ENCODE data around the gene PRSS2. TPM values are rescaled to one million over a fixed set of nuclear protein-coding genes. Genes with fewer than 3 reads are reported as not detected.

PRSS2 gene
- total and polyA plus RNA-seq, 4 donors, result 9.3 to 24.4 (median 15.5) TPM

DNA sequence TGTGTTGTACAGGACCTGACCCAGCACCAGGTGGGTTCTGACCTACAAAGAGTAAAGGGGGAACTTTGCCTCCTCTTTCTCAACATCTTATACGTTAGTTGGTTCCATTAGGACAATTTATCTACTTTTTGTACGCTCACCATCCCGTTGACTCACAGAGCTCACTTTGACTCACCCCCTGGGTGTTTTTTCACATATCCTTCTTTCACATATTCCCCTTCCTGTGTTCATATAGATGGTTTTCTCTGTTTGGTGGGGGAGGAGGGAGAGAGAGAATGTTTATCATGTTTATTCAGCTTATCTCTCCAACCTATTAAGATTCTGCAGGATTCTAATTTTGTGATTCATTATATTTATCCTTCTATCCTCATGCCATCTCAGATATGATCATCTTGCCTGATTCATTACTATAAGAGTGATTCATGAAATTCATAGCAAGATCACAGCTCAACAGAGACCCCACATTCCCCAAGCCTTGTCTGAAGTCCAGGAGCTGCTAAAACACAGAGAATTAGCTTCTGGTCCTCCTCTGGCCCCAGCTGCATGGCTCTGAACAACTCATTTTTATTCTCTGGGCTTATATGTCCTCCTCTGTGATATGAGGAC is 37.2 kb downstream of the PRSS2 start:
- ATAC-seq (ENCODE audit: low FRiP score) (no peak), DNase-seq (no peak)
- Histone ChIP-seq H3K36me3 (ENCODE audit: control insufficient read depth in 1 of 2, insufficient read depth in 2 of 2, low read length in 1 of 2) (no peaks in the 10 kb centered on the region), H3K9me3 (ENCODE audit: control insufficient read depth, low read length) (no peaks in the 10 kb centered on the region), H3K27ac (ENCODE audit: low read depth in 1 of 2, low read length in 2 of 2) (no peak overlapping the region), H3K4me3 (ENCODE audit: low read length in 2 of 2) (no peak overlapping the region), H3K27me3 (ENCODE audit: control insufficient read depth in 1 of 2, insufficient read depth in 2 of 2, low read length in 1 of 2) (no peaks in the 10 kb centered on the region), H3K4me1 (ENCODE audit: control insufficient read depth in 1 of 2, insufficient read depth in 2 of 2, low read length in 2 of 2) (no peaks in the 10 kb centered on the region)
- 62 to 64% methylated on average over 3 of the region's 3 CpGs for WGBS, 2 donors
- intact Hi-C loops (cut with DNase I), result no loop called here

DNA sequence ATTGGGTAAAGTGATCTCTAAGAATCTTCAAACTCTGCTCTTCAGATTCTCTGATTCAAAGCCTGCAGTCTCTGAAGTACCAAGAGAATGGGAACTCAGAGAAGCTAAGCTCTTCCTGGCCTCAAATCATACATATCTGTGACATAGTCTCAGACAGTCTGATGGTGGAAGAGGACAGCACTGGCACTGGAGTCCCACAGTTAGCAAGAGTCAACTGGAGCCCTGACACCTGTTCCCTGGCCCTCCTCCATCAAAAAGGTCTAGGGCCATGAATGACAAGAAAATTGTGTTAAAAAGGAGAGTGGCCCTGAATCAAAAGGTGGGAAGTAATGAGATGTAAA is 37.7 kb downstream of the PRSS2 start:
- H3K4me3 ChIP-seq (ENCODE audit: low read length in 2 of 2), result no peak overlapping the region
- H3K4me1 ChIP-seq (ENCODE audit: control insufficient read depth in 1 of 2, insufficient read depth in 2 of 2, low read length in 2 of 2), result no peaks in the 10 kb centered on the region
- H3K9me3 ChIP-seq (ENCODE audit: control insufficient read depth, low read length), result no peaks in the 10 kb centered on the region
- no peaks in the 10 kb centered on the region for H3K27me3 ChIP-seq (ENCODE audit: control insufficient read depth in 1 of 2, insufficient read depth in 2 of 2, low read length in 1 of 2)
- no peak overlapping the region for H3K27ac ChIP-seq (ENCODE audit: low read depth in 1 of 2, low read length in 2 of 2)
- no peak for ATAC-seq (ENCODE audit: low FRiP score)
- intact Hi-C loops (cut with DNase I), result no loop called here
- no peak for DNase-seq
- H3K36me3 ChIP-seq (ENCODE audit: control insufficient read depth in 1 of 2, insufficient read depth in 2 of 2, low read length in 1 of 2), result no peaks in the 10 kb centered on the region

DNA sequence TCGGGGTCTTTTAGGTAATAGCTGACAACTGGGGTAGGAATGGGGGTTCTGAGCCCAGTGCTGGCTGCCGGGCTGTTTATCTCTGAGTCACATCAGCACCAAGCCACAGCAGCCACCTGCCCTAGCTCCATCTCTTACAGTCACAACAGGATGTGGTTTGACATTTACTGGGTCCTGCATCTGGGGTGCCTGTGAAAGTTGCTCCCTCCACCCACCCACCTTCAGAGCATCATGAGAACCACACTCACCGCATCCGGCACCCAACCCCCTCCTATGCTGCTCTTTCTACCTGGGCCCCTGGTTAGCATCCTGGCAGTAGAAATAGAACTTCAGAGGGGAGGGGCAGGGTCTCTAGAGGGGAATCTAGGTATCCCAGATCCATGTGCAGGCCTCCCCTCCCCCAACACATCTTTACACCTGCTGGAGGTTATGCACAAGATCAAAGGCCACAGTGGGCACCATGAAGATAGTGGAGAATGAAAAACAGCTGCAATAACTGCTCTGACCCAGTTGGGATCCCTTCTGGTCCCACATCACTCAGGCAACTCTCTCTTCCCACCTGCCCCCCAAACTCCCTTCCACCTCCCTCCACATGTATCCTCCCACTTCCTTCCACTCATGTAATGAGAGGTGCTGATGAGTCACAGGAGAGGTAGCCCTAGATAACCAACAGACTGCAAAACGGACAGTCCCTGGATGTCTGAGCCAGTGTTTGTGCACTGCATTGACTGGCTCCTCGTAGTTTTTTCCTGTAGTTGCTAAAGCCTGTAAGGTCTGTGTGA is 38.2 kb downstream of the PRSS2 start:
- H3K9me3 ChIP-seq (ENCODE audit: control insufficient read depth, low read length), result no peaks in the 10 kb centered on the region
- H3K27me3 ChIP-seq (ENCODE audit: control insufficient read depth in 1 of 2, insufficient read depth in 2 of 2, low read length in 1 of 2), result no peaks in the 10 kb centered on the region
- no peak overlapping the region for H3K27ac ChIP-seq (ENCODE audit: low read depth in 1 of 2, low read length in 2 of 2)
- 71% methylated on average over 6 of the region's 6 CpGs for WGBS, 2 donors
- no peaks in the 10 kb centered on the region for H3K36me3 ChIP-seq (ENCODE audit: control insufficient read depth in 1 of 2, insufficient read depth in 2 of 2, low read length in 1 of 2)
- intact Hi-C loops (cut with DNase I), result no loop called here
- peak in 1 of 2 donors; percentile 65 for DNase-seq
- H3K4me1 ChIP-seq (ENCODE audit: control insufficient read depth in 1 of 2, insufficient read depth in 2 of 2, low read length in 2 of 2), result no peaks in the 10 kb centered on the region
- no peak overlapping the region for H3K4me3 ChIP-seq (ENCODE audit: low read length in 2 of 2)
- ATAC-seq (ENCODE audit: low FRiP score), result peak; percentile 21

DNA sequence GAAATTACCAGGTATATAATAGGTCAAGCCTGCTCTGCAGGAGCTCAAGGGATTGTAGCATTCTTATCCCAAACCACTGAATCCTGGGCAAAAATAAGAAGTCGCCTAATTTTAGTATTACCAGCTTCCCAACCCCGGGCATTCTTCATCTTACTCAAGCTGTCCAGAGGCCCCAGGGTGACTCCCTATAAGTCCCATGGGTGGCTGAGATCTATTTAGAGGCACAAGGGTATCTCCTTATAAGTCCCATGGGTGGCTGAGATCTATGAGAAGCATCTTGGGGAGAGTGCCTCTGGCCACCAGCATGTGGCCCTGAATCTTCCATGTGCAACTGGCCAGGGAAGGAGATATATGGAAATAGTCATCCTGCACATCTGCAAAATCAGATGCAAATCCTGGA is 38.9 kb downstream of the PRSS2 start:
- no peaks in the 10 kb centered on the region for H3K27me3 ChIP-seq (ENCODE audit: control insufficient read depth in 1 of 2, insufficient read depth in 2 of 2, low read length in 1 of 2)
- no peak for DNase-seq
- intact Hi-C loops (cut with DNase I), result no loop called here
- H3K9me3 ChIP-seq (ENCODE audit: control insufficient read depth, low read length), result no peaks in the 10 kb centered on the region
- WGBS, 2 donors, result 69 to 72% methylated on average over 2 of the region's 2 CpGs
- H3K36me3 ChIP-seq (ENCODE audit: control insufficient read depth in 1 of 2, insufficient read depth in 2 of 2, low read length in 1 of 2), result no peaks in the 10 kb centered on the region
- H3K27ac ChIP-seq (ENCODE audit: low read depth in 1 of 2, low read length in 2 of 2), result no peak overlapping the region
- no peak overlapping the region for H3K4me3 ChIP-seq (ENCODE audit: low read length in 2 of 2)
- H3K4me1 ChIP-seq (ENCODE audit: control insufficient read depth in 1 of 2, insufficient read depth in 2 of 2, low read length in 2 of 2), result no peaks in the 10 kb centered on the region
- no peak for ATAC-seq (ENCODE audit: low FRiP score)

DNA sequence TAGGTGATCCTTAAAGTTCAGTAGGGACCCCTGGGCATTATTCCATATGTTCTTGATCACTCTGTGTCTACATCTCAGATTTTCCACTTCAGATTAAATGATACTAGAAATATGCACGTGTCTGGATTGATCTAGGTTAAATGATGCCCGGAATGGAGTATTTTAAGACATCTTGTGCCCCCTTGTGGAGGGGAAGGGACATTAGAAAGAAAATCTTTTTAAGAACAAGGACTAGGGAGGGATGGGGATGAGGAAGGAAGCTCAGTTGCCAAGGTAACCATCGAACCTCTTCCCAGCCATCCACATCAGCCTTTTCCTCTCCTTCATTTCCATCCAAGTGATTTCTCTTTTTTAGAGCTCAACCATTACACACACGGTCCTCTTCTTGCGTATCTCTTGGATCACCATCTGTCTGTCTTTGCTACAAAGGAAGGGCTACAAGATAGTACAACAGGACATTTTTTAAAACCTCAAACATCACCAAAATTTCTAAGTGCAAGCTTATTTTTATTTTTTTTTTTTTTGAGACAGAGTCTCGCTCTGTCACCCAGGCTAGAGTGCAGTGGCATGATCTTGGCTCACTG is 40.5 kb downstream of the PRSS2 start:
- ATAC-seq (ENCODE audit: low FRiP score) (no peak), DNase-seq (no peak)
- 26 to 30% methylated on average over 6 of the region's 6 CpGs for WGBS, 2 donors
- H3K4me3 ChIP-seq (ENCODE audit: low read length in 2 of 2), result no peak overlapping the region
- intact Hi-C loops (cut with DNase I), result no loop called here
- no peak overlapping the region for H3K27ac ChIP-seq (ENCODE audit: low read depth in 1 of 2, low read length in 2 of 2)
- no peaks in the 10 kb centered on the region for H3K36me3 ChIP-seq (ENCODE audit: control insufficient read depth in 1 of 2, insufficient read depth in 2 of 2, low read length in 1 of 2)
- no peaks in the 10 kb centered on the region for H3K4me1 ChIP-seq (ENCODE audit: control insufficient read depth in 1 of 2, insufficient read depth in 2 of 2, low read length in 2 of 2)
- no peaks in the 10 kb centered on the region for H3K9me3 ChIP-seq (ENCODE audit: control insufficient read depth, low read length)
- H3K27me3 ChIP-seq (ENCODE audit: control insufficient read depth in 1 of 2, insufficient read depth in 2 of 2, low read length in 1 of 2), result no peaks in the 10 kb centered on the region

DNA sequence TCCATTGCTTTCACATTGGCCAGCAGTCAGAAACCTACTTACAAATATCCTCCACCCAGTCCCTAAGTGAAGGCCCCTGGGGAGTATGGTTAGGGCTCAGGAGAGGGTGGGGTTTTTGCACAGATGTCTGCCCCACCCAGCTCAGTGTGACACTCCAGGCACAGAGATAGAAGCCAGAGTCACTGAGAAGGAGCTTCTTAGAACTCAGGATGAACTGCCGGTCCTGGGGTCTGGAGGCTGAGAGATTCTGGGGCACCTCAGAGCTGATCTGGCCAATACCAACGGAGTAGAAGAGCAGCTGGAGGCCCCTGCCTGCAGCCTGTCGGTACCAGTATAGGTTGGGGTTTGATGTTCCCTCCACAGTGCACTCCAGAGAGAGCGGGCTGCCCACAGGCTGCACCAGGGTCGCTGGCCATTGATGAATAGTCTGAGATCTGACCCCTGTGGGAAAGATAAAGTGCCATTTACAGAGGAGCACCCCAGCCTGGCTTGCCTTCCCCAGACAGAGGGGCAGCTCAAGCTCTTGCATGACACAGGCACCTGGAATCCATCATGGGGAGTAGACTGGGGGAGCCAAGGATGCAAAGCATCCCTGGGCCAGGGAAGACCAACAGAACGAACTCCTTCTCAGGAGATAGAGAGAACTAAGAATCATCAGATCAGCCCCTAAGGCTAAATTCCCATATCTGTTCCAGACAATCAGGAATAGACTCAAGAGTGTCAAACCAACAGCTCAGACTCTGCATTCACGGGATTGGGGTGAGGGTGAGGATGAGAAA is 41.9 kb downstream of the PRSS2 start:
- Histone ChIP-seq H3K36me3 (ENCODE audit: control insufficient read depth in 1 of 2, insufficient read depth in 2 of 2, low read length in 1 of 2) (no peaks in the 10 kb centered on the region), H3K27me3 (ENCODE audit: control insufficient read depth in 1 of 2, insufficient read depth in 2 of 2, low read length in 1 of 2) (no peaks in the 10 kb centered on the region), H3K4me3 (ENCODE audit: low read length in 2 of 2) (no peak overlapping the region), H3K27ac (ENCODE audit: low read depth in 1 of 2, low read length in 2 of 2) (no peak overlapping the region), H3K9me3 (ENCODE audit: control insufficient read depth, low read length) (no peaks in the 10 kb centered on the region), H3K4me1 (ENCODE audit: control insufficient read depth in 1 of 2, insufficient read depth in 2 of 2, low read length in 2 of 2) (no peaks in the 10 kb centered on the region)
- intact Hi-C loops (cut with DNase I), result no loop called here
- 38 to 51% methylated on average over 7 of the region's 7 CpGs for WGBS, 2 donors
- ATAC-seq (ENCODE audit: low FRiP score) (no peak), DNase-seq (no peak)

DNA sequence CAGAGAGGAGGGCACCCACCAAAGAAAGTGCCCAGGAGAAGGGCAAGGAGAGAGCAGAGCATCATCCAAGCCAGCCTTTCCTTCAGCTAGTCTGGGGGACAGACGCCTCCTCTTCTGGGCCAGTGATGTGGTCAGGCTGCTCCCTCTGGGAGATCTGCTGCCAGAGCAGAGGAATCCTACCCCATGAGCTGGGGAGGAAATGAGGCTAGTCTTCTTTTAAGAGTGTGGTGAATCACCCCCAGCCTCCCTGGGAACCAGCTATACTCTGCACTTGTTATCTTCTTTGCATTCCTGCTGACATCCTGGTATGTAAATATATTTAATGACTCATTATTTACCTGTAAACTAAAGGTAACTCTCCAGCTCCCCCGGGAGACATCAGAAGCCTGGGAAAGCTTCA is 42.5 kb downstream of the PRSS2 start:
- Histone ChIP-seq H3K36me3 (ENCODE audit: control insufficient read depth in 1 of 2, insufficient read depth in 2 of 2, low read length in 1 of 2) (no peaks in the 10 kb centered on the region), H3K27ac (ENCODE audit: low read depth in 1 of 2, low read length in 2 of 2) (no peak overlapping the region), H3K27me3 (ENCODE audit: control insufficient read depth in 1 of 2, insufficient read depth in 2 of 2, low read length in 1 of 2) (no peaks in the 10 kb centered on the region), H3K4me1 (ENCODE audit: control insufficient read depth in 1 of 2, insufficient read depth in 2 of 2, low read length in 2 of 2) (no peaks in the 10 kb centered on the region), H3K4me3 (ENCODE audit: low read length in 2 of 2) (no peak overlapping the region), H3K9me3 (ENCODE audit: control insufficient read depth, low read length) (no peaks in the 10 kb centered on the region)
- DNase-seq (no peak), ATAC-seq (ENCODE audit: low FRiP score) (no peak)
- intact Hi-C loops (cut with DNase I), result no loop called here
- whole genome bisulfite sequencing, 2 donors, result 4 to 35% methylated on average over 2 of the region's 2 CpGs

DNA sequence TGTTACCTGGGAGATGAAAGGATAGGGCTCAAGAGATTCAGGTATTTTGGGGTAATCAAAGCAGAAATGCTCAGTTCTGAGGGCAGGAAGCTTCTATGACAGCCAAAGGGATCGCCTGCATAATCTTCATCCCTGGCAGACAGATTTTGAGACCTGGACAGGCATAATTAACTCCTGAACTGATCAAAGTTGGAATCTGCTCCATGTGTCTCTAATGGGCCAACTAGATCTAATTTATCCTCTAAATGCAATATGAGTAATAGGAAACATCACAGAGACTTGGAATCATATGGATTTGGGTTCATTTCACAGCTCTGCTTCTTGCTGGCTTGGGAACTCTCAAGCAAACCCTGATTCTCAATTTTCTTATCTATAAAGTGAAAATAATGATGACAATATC is 42.9 kb downstream of the PRSS2 start:
- no peak for DNase-seq
- Histone ChIP-seq H3K9me3 (ENCODE audit: control insufficient read depth, low read length) (no peaks in the 10 kb centered on the region), H3K27me3 (ENCODE audit: control insufficient read depth in 1 of 2, insufficient read depth in 2 of 2, low read length in 1 of 2) (no peaks in the 10 kb centered on the region), H3K27ac (ENCODE audit: low read depth in 1 of 2, low read length in 2 of 2) (no peak overlapping the region), H3K4me1 (ENCODE audit: control insufficient read depth in 1 of 2, insufficient read depth in 2 of 2, low read length in 2 of 2) (no peaks in the 10 kb centered on the region), H3K36me3 (ENCODE audit: control insufficient read depth in 1 of 2, insufficient read depth in 2 of 2, low read length in 1 of 2) (no peaks in the 10 kb centered on the region), H3K4me3 (ENCODE audit: low read length in 2 of 2) (no peak overlapping the region)
- 54 to 67% methylated on average over 1 of the region's 1 CpG for WGBS, 2 donors
- no peak for ATAC-seq (ENCODE audit: low FRiP score)
- intact Hi-C loops (cut with DNase I), result no loop called here
